ENCODE results near the gene GOLGA8N.
"Not testable (repeated sequence)": the region's sequence is repeated elsewhere in the genome, so short reads cannot be mapped to it uniquely, and the experiment has no call there.

The GOLGA8N gene

GRCh38 chr15:32593151-32593550 is at the start of gene GOLGA8N:
Gene GOLGA8N, plus strand, starts transcription at chr15:32593456.
- DNase-seq = not testable (repeated sequence)

- DNase-seq = not testable (repeated sequence)
Observed at GRCh38 chr15:32543456-32543855, 49.8 kb upstream of the GOLGA8N start.

GRCh38 chr15:32545129-32545528 is 48.1 kb upstream of the GOLGA8N start:
- DNase-seq = not testable (repeated sequence)

- not testable (repeated sequence) for DNase-seq
Observed at GRCh38 chr15:32554587-32554986, 38.7 kb upstream of the GOLGA8N start.

GRCh38 chr15:32562198-32562597 is 31.1 kb upstream of the GOLGA8N start:
- not testable (repeated sequence) for DNase-seq

GRCh38 chr15:32568988-32569387 is 24.3 kb upstream of the GOLGA8N start:
- not testable (repeated sequence) for DNase-seq

- not testable (repeated sequence) for DNase-seq
Observed at GRCh38 chr15:32578482-32578881, 14.8 kb upstream of the GOLGA8N start.

- not testable (repeated sequence) for DNase-seq
Observed at GRCh38 chr15:32585844-32586243, 7.4 kb upstream of the GOLGA8N start.

GRCh38 chr15:32609518-32609917 is 16.3 kb downstream of the GOLGA8N start:
- DNase-seq = not testable (repeated sequence)

GRCh38 chr15:32610719-32611118 is 17.5 kb downstream of the GOLGA8N start:
- not testable (repeated sequence) for DNase-seq

GRCh38 chr15:32614712-32615050 is 21.4 kb downstream of the GOLGA8N start:
- not testable (repeated sequence) for DNase-seq

- peak; percentile 76 to 79 for DNase-seq
Observed at GRCh38 chr15:32615051-32615870, 22.0 kb downstream of the GOLGA8N start, which contains the start of gene ARHGAP11A. Gene ARHGAP11A, plus strand, starts transcription at chr15:32615504. Its CDS starts 708 bp downstream, at chr15:32616212.

GRCh38 chr15:32615871-32616426 is 22.7 kb downstream of the GOLGA8N start:
- not testable (repeated sequence) for DNase-seq

- DNase-seq = no peak
Observed at GRCh38 chr15:32636410-32636809, 43.2 kb downstream of the GOLGA8N start.

GRCh38 chr15:32636908-32637567 is 43.8 kb downstream of the GOLGA8N start:
- no peak for DNase-seq

GRCh38 chr15:32637704-32638103 is 44.4 kb downstream of the GOLGA8N start:
- DNase-seq = no peak

GRCh38 chr15:32641517-32642059 is 48.3 kb downstream of the GOLGA8N start, which contains the start of gene SCG5:
Gene SCG5, plus strand, starts transcription at chr15:32641710. Its CDS starts 1,883 bp downstream, at chr15:32643593.
- DNase-seq = no peak

- DNase-seq = no peak
Observed at GRCh38 chr15:32642667-32643435, 49.6 kb downstream of the GOLGA8N start.

- no peak for DNase-seq
Observed at GRCh38 chr15:32643907-32644445, 50.7 kb downstream of the GOLGA8N start.

GRCh38 chr15:32646291-32646690 is 53.0 kb downstream of the GOLGA8N start:
- no peak for DNase-seq

- DNase-seq = no peak
Observed at GRCh38 chr15:32649342-32649741, 56.1 kb downstream of the GOLGA8N start.

GRCh38 chr15:32651229-32651837 is 58.1 kb downstream of the GOLGA8N start:
- peak; percentile 15 to 19 for DNase-seq

Measured in activated CD4-positive, alpha-beta T cell treated with anti-CD3 and anti-CD28 coated beads, Interleukin-2, amount 50 U/mL, for 4 hours (primary cell).